ENCODE measurements around the gene RILPL1. TPM values are rescaled to one million over a fixed set of nuclear protein-coding genes. Genes with fewer than 3 reads are reported as not detected.
"Not testable (repeated sequence)": the region's sequence is repeated elsewhere in the genome, so short reads cannot be mapped to it uniquely, and the experiment has no call there.

The RILPL1 gene
- total RNA-seq, 1 experiment from 2014 or later, result 16.1 TPM

- no peak for DNase-seq (ENCODE audit: low spot score)
Measured at GRCh38 chr12:123494124-123494851, 39.2 kb downstream of the RILPL1 start.

GRCh38 chr12:123492339-123493039, 41.0 kb downstream of the RILPL1 start:
- DNase-seq (ENCODE audit: low spot score), result not testable (repeated sequence)

GRCh38 chr12:123491481-123491880, 42.0 kb downstream of the RILPL1 start:
- DNase-seq (ENCODE audit: low spot score), result no peak

GRCh38 chr12:123491056-123491455, 42.5 kb downstream of the RILPL1 start:
- no peak for DNase-seq (ENCODE audit: low spot score)

- DNase-seq (ENCODE audit: low spot score), result no peak
Measured at GRCh38 chr12:123490089-123490488, 43.4 kb downstream of the RILPL1 start.

- DNase-seq (ENCODE audit: low spot score), result no peak
Measured at GRCh38 chr12:123489580-123489979, 43.9 kb downstream of the RILPL1 start.

- DNase-seq (ENCODE audit: low spot score), result no peak
Measured at GRCh38 chr12:123488539-123489230, 44.8 kb downstream of the RILPL1 start.

- DNase-seq (ENCODE audit: low spot score), result no peak
Measured at GRCh38 chr12:123487428-123487827, 46.1 kb downstream of the RILPL1 start.

DNA sequence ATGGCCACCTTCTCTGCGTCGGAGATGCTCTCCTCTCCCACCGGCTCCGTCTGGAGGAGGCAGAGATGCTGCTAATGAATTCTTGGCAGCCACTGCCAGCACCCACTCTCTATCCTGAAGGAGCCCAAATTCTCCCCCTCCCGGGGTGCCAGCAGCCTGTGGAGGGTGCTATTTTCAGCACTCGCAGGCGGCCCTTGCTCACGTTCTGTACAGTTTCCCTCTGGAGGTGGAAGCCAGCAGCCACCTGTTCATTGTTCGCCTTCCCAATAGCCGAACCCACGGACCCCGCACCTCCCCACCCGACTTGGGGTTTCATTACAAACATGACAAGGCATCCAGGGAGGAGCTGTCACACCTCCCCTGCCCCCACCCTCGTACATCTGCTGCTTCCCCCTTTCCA, 47.8 kb downstream of the RILPL1 start:
- DNase-seq (ENCODE audit: low spot score), result no peak

DNA sequence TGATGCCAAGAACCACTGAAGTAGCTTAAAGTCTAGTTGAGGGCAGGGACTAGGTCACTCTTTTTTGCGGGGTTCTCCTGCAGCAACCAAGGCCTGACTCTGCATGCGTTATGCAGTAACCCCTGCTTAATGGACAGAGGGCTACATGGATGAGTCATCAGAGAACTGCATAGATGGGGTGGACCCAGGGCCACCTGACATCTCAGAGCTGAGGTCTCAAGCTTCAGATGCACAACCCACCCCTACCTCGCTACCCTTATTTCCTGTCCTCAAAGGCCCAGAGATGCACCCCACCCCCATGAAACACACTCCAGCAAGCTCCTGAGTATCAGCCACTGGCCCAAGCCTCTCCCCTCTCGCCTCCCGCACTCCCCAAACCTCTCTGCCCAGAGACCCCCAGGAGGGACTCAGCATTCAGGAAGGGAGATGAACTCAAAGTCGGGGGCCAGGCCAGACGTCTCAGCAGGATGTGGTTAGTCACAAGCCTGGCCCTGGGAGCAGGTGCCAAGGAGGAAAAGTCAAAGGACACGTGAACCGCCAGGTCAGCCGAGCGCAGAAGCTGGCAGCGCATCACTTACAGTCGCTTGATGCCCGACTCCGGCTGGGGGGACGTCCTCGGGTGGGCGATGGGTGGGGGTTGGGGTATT, 49.8 kb downstream of the RILPL1 start:
- peak; percentile 22 for DNase-seq (ENCODE audit: low spot score)

- no peak for DNase-seq (ENCODE audit: low spot score)
Measured at GRCh38 chr12:123482876-123483275, 50.6 kb downstream of the RILPL1 start.

DNA sequence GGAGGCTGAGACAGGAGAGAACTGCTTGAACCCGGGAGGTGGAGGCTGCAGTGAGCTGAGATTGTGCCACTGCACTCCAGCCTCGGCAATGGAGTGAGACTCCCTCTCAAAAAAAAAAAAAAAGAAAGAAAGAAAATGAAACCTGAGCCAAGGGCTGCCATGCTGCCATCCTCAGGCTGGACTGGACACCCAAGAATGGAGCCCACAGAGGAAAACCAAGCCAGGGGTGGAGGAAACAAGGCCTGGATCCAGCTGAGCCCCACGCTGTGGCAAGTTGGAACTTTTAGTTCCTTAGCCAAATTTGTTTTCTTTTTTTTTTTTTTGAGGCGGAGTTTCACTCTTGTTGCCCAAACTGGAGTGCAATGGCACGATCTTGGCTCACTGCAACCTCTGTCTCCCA, 52.3 kb downstream of the RILPL1 start:
- DNase-seq (ENCODE audit: low spot score), result not testable (repeated sequence)

DNA sequence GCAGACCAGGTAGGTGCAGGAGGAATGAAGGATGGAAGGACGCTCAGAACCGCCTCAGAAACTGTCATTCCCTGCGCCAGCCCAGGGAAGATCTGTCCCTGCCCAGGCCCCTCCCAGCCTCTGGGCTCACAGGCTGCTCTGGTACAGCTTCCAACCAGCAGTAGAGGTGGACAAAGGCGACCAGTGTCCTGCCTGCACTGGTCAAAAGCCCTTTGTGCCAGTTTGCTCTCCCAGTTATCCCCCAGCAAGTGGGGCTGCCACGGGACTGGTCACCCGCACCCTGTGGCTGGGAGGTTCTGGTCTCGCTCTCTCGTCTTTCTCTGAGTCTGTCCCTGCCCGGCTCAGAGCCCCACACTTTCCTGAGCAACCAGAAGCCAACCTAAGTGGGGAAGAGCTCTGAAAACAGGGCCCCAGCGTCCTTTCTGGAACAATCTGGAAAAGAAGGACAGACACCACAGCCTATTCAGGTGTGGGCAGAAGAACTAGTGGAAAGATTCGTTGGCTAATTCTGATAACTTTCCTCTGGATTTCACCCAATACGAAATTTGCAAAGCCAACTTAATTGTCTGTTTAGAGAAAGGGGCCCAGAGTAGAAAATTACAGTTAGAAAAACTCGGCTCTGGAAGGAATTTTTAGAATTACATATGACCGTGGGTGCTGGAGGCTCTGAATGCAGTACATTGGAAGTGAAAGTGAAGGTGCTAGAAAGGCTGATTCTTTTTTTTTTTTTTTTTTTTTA, 53.9 kb downstream of the RILPL1 start:
- DNase-seq (ENCODE audit: low spot score), result no peak

DNA sequence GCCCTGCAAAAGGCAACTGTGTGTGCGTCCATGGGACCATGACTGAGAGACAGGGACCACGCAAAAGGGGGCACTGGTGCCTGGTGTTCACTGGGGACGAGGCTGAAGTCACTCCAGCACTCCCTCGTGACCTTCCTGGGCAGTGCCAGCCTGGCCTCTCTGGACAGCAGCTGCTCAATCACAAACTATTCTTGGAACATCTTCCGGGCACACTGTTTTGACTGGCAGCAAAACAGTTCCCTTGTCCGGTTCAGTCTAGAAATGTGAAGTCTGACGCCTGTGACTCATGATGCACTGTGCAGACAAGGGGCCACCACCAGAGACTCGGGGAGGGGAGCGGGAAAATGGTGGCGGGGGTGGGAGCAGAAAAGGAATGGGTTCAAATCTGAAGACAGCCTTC, 54.8 kb downstream of the RILPL1 start:
- peak; percentile 84 for DNase-seq (ENCODE audit: low spot score)

- no peak for DNase-seq (ENCODE audit: low spot score)
Measured at GRCh38 chr12:123478069-123478468, 55.5 kb downstream of the RILPL1 start.

DNA sequence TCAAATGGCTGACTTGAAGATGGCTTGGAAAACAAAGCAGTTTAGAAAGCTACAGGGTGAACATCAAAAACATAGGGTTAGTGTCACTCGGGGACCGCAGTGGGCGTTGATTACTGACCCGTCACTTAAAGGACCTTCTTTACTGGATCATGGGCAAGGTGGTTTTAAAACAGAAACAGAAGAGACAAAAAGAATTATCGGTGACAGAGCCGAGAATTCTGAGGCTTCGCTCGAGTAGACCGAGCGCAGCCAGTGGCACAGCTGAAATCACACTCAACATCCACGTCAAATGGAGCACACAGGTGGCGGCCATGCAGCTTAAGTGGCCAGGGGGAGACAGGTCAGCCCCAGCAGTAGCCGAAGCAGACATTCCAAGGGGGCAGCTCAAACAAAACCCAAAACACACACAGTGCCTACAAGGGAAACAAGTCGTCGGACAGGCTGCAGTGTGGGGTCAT, 58.2 kb downstream of the RILPL1 start:
- no peak for DNase-seq (ENCODE audit: low spot score)

DNA sequence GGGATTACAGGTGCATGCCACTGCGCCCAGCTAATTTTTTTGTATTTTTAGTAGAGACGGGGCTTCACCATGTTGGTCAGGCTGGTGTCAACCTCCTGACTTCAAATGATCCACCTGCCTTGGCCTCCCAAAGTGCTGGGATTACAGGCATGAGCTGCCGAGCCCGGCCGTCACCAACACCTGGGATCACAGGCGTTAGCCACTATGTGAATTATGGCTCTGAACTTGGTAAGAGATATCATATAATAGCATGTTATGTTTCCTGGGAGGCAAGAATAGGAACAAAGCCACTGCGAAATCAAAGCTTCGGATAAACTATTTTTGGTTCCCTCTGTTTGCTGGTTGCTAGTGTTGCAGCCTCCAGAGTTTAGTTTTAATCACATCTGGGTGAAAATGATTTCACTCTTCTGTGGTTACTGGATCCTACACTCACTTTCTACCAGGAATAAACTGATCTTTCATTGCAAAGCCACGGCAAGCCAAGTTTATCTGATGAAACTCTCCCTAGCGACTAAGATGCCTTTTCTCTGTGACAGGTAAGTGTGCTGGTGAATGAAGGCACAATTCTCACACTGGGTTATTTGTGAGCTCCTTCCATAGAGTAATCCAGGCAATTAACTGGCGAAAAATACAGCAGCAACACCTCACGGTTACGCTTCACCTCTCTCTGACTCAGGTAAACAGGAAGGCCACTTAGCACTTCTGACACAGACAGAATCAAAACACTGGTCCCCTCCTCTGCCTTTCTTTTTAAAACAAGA, 58.9 kb downstream of the RILPL1 start:
- DNase-seq (ENCODE audit: low spot score), result no peak

- no peak for DNase-seq (ENCODE audit: low spot score)
Measured at GRCh38 chr12:123472438-123472849, 61.1 kb downstream of the RILPL1 start.

DNA sequence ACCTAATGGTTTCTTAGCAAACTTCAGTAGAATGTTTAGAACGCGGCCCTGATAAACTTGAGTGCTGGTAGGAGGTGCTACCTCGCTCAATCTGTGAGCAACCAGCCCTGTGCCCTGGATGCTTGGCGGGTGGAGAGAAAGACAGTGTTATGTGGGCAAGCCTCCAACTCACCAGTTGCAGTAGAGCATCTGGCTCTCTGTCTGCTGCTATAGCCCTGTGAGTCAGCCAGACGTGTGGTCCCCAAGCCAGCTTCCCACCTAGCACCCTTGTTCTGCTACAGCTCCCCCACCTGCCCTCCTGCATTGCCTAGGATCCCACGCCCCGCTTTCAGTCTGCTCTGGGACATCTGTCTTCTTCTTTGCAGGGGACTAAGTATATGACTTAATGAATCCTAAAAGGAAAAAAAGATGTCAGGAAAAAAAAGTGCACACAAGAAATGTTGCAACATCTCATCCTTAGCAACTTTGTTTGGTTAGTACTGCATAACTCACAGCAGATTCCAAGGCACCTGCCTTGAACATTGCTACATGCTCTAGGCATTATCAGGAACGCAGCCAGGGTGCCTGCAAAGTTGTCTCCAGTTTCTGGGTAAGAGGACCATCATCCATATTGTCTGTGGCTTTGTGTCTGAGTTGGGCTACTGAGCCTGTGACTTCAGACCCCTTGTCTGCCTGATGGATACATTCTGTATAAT, 62.0 kb downstream of the RILPL1 start:
- peak; percentile 32 for DNase-seq (ENCODE audit: low spot score)

DNA sequence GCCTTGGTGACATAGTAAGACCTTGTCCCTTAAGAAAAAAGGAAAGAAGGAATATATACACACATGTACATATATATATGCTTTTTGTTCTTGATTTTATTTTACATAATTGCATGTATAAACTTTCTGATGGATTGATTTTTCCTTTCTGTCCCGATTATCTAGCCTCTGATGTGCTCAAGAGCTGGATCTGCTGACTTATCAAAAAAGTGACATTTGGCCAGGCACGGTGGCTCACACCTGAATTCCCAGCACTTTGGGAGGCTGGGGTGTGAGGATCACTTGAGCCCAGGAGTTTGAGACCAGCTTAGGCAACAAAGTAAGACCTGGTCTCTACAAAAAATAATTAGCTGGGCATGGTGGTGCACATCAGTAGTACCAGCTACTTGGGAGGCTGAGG, 63.5 kb downstream of the RILPL1 start:
- DNase-seq (ENCODE audit: low spot score), result no peak
